NCI-H2171 (cell line): Measurements from ENCODE around the gene FARP2.
A peak's percentile ranks its signal among the peaks of the same experiment; 100 is the strongest.

Experiments used
- DNase-seq: peaks from one replicate; lab custom pipeline; 2025; lab: John Stamatoyannopoulos, UW

FARP2 gene

GRCh38 chr2:241323778-241324177 lies 32.3 kb upstream of the FARP2 start:
- DNase-seq = no peak

- DNase-seq = no peak
Measured at GRCh38 chr2:241324775-241325174, 31.3 kb upstream of the FARP2 start.

GRCh38 chr2:241325257-241325656 lies 30.8 kb upstream of the FARP2 start:
- DNase-seq = no peak

GRCh38 chr2:241329669-241330615 lies 26.1 kb upstream of the FARP2 start:
- no peak for DNase-seq

GRCh38 chr2:241330616-241330981 lies 25.5 kb upstream of the FARP2 start:
- DNase-seq = no peak

GRCh38 chr2:241334813-241335212 lies 21.3 kb upstream of the FARP2 start:
- DNase-seq = no peak

- DNase-seq = no peak
Measured at GRCh38 chr2:241339839-241340630, 16.1 kb upstream of the FARP2 start.

GRCh38 chr2:241340631-241341163 lies 15.4 kb upstream of the FARP2 start:
- DNase-seq = no peak

GRCh38 chr2:241344925-241345651 lies 11.0 kb upstream of the FARP2 start:
- DNase-seq = no peak

- no peak for DNase-seq
Measured at GRCh38 chr2:241349941-241350340, 6.1 kb upstream of the FARP2 start.

- no peak for DNase-seq
Measured at GRCh38 chr2:241350530-241350877, 5.6 kb upstream of the FARP2 start.

GRCh38 chr2:241350878-241351639 lies 5.0 kb upstream of the FARP2 start:
- no peak for DNase-seq

- DNase-seq = no peak
Measured at GRCh38 chr2:241351640-241352031, 4.4 kb upstream of the FARP2 start.

GRCh38 chr2:241352227-241352626 lies 3.9 kb upstream of the FARP2 start:
- no peak for DNase-seq

GRCh38 chr2:241354668-241355658 lies 1.1 kb upstream of the FARP2 start:
- peak; percentile 70 for DNase-seq

- no peak for DNase-seq
Measured at GRCh38 chr2:241356871-241357260, 781 bp downstream of the FARP2 start.

- no peak for DNase-seq
Measured at GRCh38 chr2:241357531-241357930, 1.4 kb downstream of the FARP2 start.

- DNase-seq = no peak
Measured at GRCh38 chr2:241358470-241358869, 2.4 kb downstream of the FARP2 start.

- no peak for DNase-seq
Measured at GRCh38 chr2:241359481-241360045, 3.5 kb downstream of the FARP2 start.

- no peak for DNase-seq
Measured at GRCh38 chr2:241363426-241363825, 7.3 kb downstream of the FARP2 start.
